Umbilical cord (tissue), 2 donors: ENCODE measurements around the gene PPP1R9B. TPM values are rescaled to one million over a fixed set of nuclear protein-coding genes. Genes with fewer than 3 reads are reported as not detected.
A peak's percentile ranks its signal among the peaks of the same experiment; 100 is the strongest.

Experiments
- DNase-seq: peaks from one replicate; pipeline ENCODE4 v3.0.0-alpha.2; 2015; ENCODE audit warnings: low spot score
- total RNA-seq: library from RNA; depleted of rRNA; stranded (reverse); fragments of >200 nt; gene quantifications from one replicate; pipeline ENCODE4 v1.2.3, GENCODE V29; 2014; ENCODE audit warnings: low replicate concordance; ENCODE audit not compliant: insufficient read depth

PPP1R9B gene, protein sequence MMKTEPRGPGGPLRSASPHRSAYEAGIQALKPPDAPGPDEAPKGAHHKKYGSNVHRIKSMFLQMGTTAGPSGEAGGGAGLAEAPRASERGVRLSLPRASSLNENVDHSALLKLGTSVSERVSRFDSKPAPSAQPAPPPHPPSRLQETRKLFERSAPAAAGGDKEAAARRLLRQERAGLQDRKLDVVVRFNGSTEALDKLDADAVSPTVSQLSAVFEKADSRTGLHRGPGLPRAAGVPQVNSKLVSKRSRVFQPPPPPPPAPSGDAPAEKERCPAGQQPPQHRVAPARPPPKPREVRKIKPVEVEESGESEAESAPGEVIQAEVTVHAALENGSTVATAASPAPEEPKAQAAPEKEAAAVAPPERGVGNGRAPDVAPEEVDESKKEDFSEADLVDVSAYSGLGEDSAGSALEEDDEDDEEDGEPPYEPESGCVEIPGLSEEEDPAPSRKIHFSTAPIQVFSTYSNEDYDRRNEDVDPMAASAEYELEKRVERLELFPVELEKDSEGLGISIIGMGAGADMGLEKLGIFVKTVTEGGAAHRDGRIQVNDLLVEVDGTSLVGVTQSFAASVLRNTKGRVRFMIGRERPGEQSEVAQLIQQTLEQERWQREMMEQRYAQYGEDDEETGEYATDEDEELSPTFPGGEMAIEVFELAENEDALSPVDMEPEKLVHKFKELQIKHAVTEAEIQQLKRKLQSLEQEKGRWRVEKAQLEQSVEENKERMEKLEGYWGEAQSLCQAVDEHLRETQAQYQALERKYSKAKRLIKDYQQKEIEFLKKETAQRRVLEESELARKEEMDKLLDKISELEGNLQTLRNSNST
- 14.2 TPM for total RNA-seq

GRCh38 chr17:50150354-50151040 is at the start of gene PPP1R9B:
PPP1R9B (minus strand) TSS chr17:50150677; CDS start chr17:50150513, 164 bp downstream.
- DNase-seq: no peak

- DNase-seq: peak; percentile 96
Observed at GRCh38 chr17:50199803-50200456, 49.5 kb upstream of the PPP1R9B start.

- DNase-seq: peak; percentile 55
Observed at GRCh38 chr17:50199211-50199802, 48.8 kb upstream of the PPP1R9B start.

GRCh38 chr17:50198026-50198669 is 47.7 kb upstream of the PPP1R9B start:
- peak; percentile 47 for DNase-seq

DNA sequence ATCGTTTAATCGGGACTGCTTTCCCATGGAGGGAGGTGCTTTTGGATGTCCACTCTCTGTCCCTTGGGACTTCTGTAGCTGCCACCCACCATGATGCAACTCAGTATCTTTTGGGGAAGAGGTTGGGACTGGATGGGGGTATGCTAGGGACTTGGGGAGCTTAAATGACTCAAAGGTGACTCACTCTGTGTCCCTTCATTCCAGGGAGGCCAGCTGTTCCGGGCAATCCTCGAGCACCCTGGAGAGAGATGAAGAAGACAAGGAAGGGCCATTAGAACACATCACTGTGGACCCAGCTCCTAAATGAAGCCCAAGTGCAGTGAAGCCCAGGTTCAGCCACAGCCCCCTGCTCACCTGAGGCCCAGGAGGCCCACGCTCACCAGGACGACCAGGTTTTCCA is 46.3 kb upstream of the PPP1R9B start:
- DNase-seq: peak; percentile 64

GRCh38 chr17:50196036-50196435 is 45.6 kb upstream of the PPP1R9B start:
- DNase-seq: no peak

GRCh38 chr17:50194934-50195865 is 44.7 kb upstream of the PPP1R9B start:
- DNase-seq: peak; percentile 81

GRCh38 chr17:50194140-50194933 is 43.9 kb upstream of the PPP1R9B start:
- peak; percentile 73 for DNase-seq

GRCh38 chr17:50192618-50193291 is 42.3 kb upstream of the PPP1R9B start:
- peak; percentile 80 for DNase-seq

GRCh38 chr17:50192144-50192617 is 41.7 kb upstream of the PPP1R9B start:
- DNase-seq: peak; percentile 90

- DNase-seq: peak; percentile 89
Observed at GRCh38 chr17:50191359-50192143, 41.1 kb upstream of the PPP1R9B start.

GRCh38 chr17:50190603-50191358 is 40.3 kb upstream of the PPP1R9B start:
- DNase-seq: peak; percentile 94

DNA sequence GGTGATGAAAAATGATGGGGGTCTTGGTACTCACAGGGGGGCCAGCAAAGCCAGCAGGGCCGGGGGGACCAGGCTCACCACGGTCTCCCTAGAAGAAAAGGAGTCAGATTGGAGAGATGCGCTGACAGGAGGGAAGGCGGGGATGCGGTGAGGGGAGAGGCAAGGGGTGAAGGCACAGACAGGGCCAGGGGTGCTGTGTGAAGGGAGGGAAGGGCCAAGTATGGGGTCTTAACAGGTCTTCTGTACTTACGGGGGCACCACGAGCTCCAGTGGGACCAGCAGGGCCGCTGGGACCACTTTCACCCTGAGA is 39.8 kb upstream of the PPP1R9B start:
- DNase-seq: peak; percentile 90

DNA sequence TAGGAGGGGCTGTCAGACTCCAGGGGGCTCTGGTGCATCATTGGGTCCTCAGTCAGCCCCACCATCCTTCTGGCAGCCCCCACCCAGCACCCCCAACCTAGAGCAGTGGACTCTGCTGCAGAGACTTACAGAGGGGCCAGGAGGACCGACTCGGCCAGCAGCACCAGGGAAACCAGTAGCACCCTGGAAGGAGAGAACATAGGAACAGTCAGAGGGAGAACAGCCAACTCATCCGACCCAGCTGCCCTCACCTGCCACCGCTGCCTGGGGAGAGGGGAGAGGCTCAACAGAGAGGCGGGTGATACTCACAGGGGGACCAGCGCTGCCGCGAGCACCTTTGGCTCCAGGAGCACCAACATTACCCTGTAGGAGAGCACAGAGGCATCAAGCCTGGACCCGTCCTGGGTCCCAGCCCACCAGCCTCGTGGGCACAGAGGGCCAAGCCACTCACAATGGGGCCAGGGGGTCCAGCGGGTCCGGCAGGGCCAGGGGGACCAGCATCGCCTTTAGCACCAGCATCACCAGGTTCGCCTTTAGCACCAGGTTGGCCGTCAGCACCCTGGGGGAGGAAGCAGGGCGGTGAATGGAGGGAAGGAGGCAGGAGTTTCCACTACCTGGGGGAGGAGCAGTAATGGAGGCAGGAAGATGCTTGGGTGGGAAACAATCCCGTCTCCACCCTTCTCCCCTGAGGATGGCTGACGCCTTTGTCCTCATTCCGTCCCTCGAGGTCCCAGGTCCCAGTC is 39.2 kb upstream of the PPP1R9B start:
- peak; percentile 92 for DNase-seq

DNA sequence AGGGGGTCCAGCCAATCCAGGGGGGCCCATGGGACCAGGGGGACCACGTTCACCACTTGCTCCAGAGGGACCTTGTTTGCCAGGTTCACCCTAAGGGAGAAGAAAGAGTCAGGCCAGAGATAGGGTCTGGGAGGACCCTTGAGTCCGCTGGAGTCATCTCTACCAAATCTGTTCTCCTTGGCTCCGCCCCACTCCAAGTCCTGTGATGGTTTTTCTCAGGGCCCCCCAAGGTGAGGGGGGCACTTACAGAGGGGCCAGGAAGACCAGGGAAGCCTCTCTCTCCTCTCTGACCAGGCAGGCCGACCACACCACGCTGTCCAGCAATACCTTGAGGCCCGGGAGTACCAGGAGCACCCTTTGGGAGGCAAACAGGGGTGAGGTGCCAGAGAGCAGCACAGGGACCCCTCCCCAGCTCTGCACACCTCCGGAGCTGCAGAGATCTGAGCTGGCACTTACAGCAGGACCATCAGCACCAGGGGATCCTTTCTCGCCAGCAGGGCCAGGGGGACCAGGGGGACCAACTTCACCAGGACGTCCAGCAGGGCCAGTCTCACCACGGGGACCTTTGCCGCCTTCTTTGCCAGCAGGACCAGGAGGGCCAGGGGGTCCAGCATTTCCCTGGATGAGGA is 38.6 kb upstream of the PPP1R9B start:
- peak; percentile 91 for DNase-seq
